Neural progenitor cell (in vitro differentiated cells): ENCODE measurements around the gene PEMT. TPM values are rescaled to one million over a fixed set of nuclear protein-coding genes. Genes with fewer than 3 reads are reported as not detected.

Experiments used
- DNase-seq: peaks from one replicate; pipeline ENCODE4 v3.0.0-alpha.2; 2016; ENCODE audit warnings: low spot score
- H2AFZ ChIP-seq: fragments of 200-600 bp; sonication (generic); replicated peaks from 2 replicates; pipeline ENCODE4 v1.6.1; 2016; ENCODE audit warnings: antibody characterized with exemption
- H3F3A ChIP-seq: fragments of 200-600 bp; sonication (generic); 2 replicates; pipeline ENCODE4 v1.6.1; 2016; ENCODE audit warnings: antibody characterized with exemption, low read depth
- H3K27ac ChIP-seq: fragments of 200-600 bp; sonication (generic); 2 replicates; pipeline ENCODE4 v1.5.1; 2016; ENCODE audit warnings: mild to moderate bottlenecking
- H3K27me3 ChIP-seq: fragments of 200-600 bp; sonication (generic); 2 replicates; pipeline ENCODE4 v1.6.1; 2016; ENCODE audit warnings: mild to moderate bottlenecking, moderate library complexity
- H3K36me3 ChIP-seq: fragments of 200-600 bp; sonication (generic); 2 replicates; pipeline ENCODE4 v1.5.1; 2016
- H3K4me1 ChIP-seq: fragments of 200-600 bp; sonication (generic); 2 replicates; pipeline ENCODE4 v1.6.1; 2016; ENCODE audit warnings: mixed run types
- H3K4me2 ChIP-seq: fragments of 200-600 bp; sonication (generic); 2 replicates; pipeline ENCODE4 v1.6.1; 2016
- H3K4me3 ChIP-seq: fragments of 200-600 bp; sonication (generic); 2 replicates; pipeline ENCODE4 v1.5.1; 2016
- H3K79me2 ChIP-seq: fragments of 200-600 bp; sonication (generic); 2 replicates; pipeline ENCODE4 v1.6.1; 2016; ENCODE audit warnings: low read depth
- H3K9ac ChIP-seq: fragments of 200-600 bp; sonication (generic); 2 replicates; pipeline ENCODE4 v1.6.1; 2016
- H3K9me3 ChIP-seq: fragments of 200-600 bp; sonication (generic); 2 replicates; pipeline ENCODE4 v1.5.1; 2016; ENCODE audit warnings: low read depth
- H4K20me1 ChIP-seq: fragments of 200-600 bp; sonication (generic); 2 replicates; pipeline ENCODE4 v1.6.1; 2016; ENCODE audit warnings: low read depth
- H3K27ac Mint-ChIP-seq: 3 replicates; pipeline ENCODE4 v1.8.0; 2021; ENCODE audit warnings: mixed read lengths
- H3K27me3 Mint-ChIP-seq: 2 replicates; pipeline ENCODE4 v1.8.0; 2022; ENCODE audit warnings: low read depth, mild to moderate bottlenecking, inconsistent platforms, moderate library complexity, mixed read lengths; ENCODE audit not compliant: insufficient read depth
- H3K36me3 Mint-ChIP-seq: 3 replicates; pipeline ENCODE4 v1.8.0; 2021; ENCODE audit warnings: mixed read lengths
- H3K4me1 Mint-ChIP-seq: 3 replicates; pipeline ENCODE4 v1.8.0; 2021; ENCODE audit warnings: mixed read lengths
- H3K4me3 Mint-ChIP-seq: 3 replicates; pipeline ENCODE4 v1.8.0; 2021; ENCODE audit warnings: mild to moderate bottlenecking, moderate library complexity, mixed read lengths
- H3K9me3 Mint-ChIP-seq: 3 replicates; pipeline ENCODE4 v1.8.0; 2020; ENCODE audit warnings: mixed read lengths
- CTCF ChIP-seq: fragments of 200-600 bp; sonication (generic); IDR thresholded peaks from 2 replicates; pipeline ENCODE4 v1.5.1; 2017; ENCODE audit warnings: antibody characterized with exemption, mild to moderate bottlenecking
- EZH2 ChIP-seq: fragments of 200-600 bp; sonication (generic); IDR thresholded peaks from 2 replicates; pipeline ENCODE4 v1.6.1; 2017; ENCODE audit warnings: antibody characterized with exemption, mild to moderate bottlenecking, moderate library complexity
- EZH2phosphoT487 ChIP-seq: fragments of 200-600 bp; sonication (generic); IDR thresholded peaks from 2 replicates; pipeline ENCODE4 v1.6.1; 2017; ENCODE audit warnings: antibody characterized with exemption
- total RNA-seq: library from RNA; depleted of rRNA; stranded (reverse); fragments of >200 nt; gene quantifications from 2 replicates; pipeline ENCODE4 v1.2.3, GENCODE V29; 2015; ENCODE audit warnings: low replicate concordance

The PEMT gene
- total RNA-seq, 1 donor from 2014 or later: 17.7 TPM

GRCh38 chr17:17542906-17543635 lies 48.4 kb downstream of the PEMT start:
- H3K27me3 ChIP-seq: no peaks in the 10 kb centered on the region
- H3K27ac Mint-ChIP-seq: no peak overlapping the region
- H3K27me3 Mint-ChIP-seq: peaks cover 2% of the 10 kb centered on the region

DNA sequence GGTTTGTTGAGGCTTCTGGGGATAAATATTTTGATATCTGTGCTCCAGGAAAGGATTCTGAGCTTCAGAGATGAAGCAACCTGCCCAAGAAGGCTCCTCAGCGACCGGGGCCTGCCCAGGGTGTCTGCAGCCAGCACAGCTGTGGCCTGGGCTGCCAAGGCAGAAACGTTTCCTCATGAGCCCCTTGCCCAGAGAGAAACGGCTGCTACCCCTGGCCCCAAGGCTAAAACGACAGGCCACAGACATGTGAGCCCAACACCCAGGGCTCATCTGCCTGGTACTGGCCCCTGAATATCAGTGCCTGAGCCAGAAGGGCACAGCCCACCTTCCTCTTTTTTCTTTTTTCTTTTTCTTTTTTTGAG lies 49.9 kb downstream of the PEMT start:
- Histone ChIP-seq H3K36me3 (no peaks in the 10 kb centered on the region), H3F3A (no peaks in the 10 kb centered on the region), H3K9me3 (no peaks in the 10 kb centered on the region), H3K4me2 (no peak overlapping the region), H3K4me1 (peaks cover 8% of the 10 kb centered on the region), H3K27ac (no peak overlapping the region), H3K9ac (no peak overlapping the region), H2AFZ (no peak overlapping the region), H3K79me2 (no peaks in the 10 kb centered on the region), H3K27me3 (no peaks in the 10 kb centered on the region), H3K4me3 (no peak overlapping the region), H4K20me1 (no peaks in the 10 kb centered on the region)
- Mint-ChIP-seq H3K36me3 (no peaks in the 10 kb centered on the region), H3K9me3 (no peaks in the 10 kb centered on the region), H3K4me1 (peaks cover 15% of the 10 kb centered on the region), H3K27me3 (no peaks in the 10 kb centered on the region), H3K27ac (no peak overlapping the region), H3K4me3 (no peak overlapping the region)
- no peak for DNase-seq
- TF ChIP-seq CTCF (no peak), EZH2phosphoT487 (no peak), EZH2 (no peak)

More at GRCh38 chr17:17542906-17543635, 48.4 kb downstream of the PEMT start:
- Mint-ChIP-seq H3K9me3 (no peaks in the 10 kb centered on the region), H3K36me3 (no peaks in the 10 kb centered on the region), H3K4me3 (no peak overlapping the region), H3K4me1 (peaks cover 10% of the 10 kb centered on the region)
- no peak for TF ChIP-seq EZH2
- no peak for TF ChIP-seq EZH2phosphoT487
- TF ChIP-seq CTCF: no peak
- Histone ChIP-seq H3F3A (no peaks in the 10 kb centered on the region), H3K4me3 (no peak overlapping the region), H3K36me3 (no peaks in the 10 kb centered on the region), H3K9me3 (no peaks in the 10 kb centered on the region), H4K20me1 (no peaks in the 10 kb centered on the region), H3K4me1 (peaks cover 8% of the 10 kb centered on the region), H3K9ac (no peak overlapping the region), H3K27ac (no peak overlapping the region), H2AFZ (no peak overlapping the region), H3K79me2 (no peaks in the 10 kb centered on the region), H3K4me2 (no peak overlapping the region)
- DNase-seq: no peak

DNA sequence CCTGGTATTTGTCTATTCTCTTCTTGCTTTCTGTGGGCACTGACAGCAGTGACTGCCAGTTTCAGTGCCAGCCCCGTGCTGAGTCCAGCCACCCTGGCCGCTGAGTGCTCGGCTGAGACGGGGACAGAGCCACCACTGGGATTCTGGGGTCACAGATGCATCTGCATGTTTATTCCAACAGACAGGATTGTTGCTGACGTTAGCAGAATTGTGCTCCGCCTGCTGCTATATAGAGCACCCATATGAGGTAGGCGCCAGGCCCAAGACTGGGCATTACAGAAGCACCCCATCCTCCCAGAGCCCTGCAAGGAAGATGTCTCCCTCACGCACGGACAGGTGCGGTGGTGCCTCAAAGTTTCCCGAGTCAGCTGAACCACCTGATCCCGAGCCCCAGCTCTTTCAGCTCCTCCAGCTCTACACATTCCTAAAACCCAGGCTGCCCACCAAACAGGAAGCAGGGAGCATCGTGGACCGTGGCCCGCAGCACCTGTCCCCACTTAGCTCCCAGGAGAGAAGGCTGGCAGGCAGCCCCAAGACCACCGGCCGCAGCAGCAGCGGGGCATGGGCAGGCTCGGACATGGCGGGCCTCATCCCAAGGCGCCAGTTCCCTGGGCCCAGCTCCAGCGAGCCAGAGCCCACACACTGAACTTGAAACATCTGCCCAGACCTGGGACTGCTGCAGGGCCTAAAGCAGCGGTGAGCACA lies 50.4 kb downstream of the PEMT start:
- no peaks in the 10 kb centered on the region for H3K27me3 ChIP-seq
- TF ChIP-seq CTCF (no peak), EZH2 (no peak), EZH2phosphoT487 (no peak)
- H3K36me3 Mint-ChIP-seq: no peaks in the 10 kb centered on the region
- H3K4me3 ChIP-seq: no peak overlapping the region
- H3K4me1 Mint-ChIP-seq: peaks cover 15% of the 10 kb centered on the region
- peaks cover 8% of the 10 kb centered on the region for H3K4me1 ChIP-seq
- H3K36me3 ChIP-seq: no peaks in the 10 kb centered on the region
- H3K4me3 Mint-ChIP-seq: no peak overlapping the region
- H3K79me2 ChIP-seq: no peaks in the 10 kb centered on the region
- H3F3A ChIP-seq: no peaks in the 10 kb centered on the region
- H3K27me3 Mint-ChIP-seq: no peaks in the 10 kb centered on the region
- H3K27ac Mint-ChIP-seq: peak overlapping the region; percentile 87
- H3K9me3 ChIP-seq: no peaks in the 10 kb centered on the region
- H4K20me1 ChIP-seq: no peaks in the 10 kb centered on the region
- H3K9ac ChIP-seq: no peak overlapping the region
- DNase-seq: no peak
- no peak overlapping the region for H3K27ac ChIP-seq
- no peak overlapping the region for H3K4me2 ChIP-seq
- H2AFZ ChIP-seq: no peak overlapping the region
- no peaks in the 10 kb centered on the region for H3K9me3 Mint-ChIP-seq
